HG02973 (cell line): ENCODE results near the gene ITGB5.

Experiments
- ATAC-seq: cut with Tn5 transposase; IDR thresholded peaks from one replicate; pipeline ENCODE4 v1.9.1; 2021; ENCODE audit warnings: moderate library complexity; ENCODE audit not compliant: unreplicated experiment

The ITGB5 gene

DNA sequence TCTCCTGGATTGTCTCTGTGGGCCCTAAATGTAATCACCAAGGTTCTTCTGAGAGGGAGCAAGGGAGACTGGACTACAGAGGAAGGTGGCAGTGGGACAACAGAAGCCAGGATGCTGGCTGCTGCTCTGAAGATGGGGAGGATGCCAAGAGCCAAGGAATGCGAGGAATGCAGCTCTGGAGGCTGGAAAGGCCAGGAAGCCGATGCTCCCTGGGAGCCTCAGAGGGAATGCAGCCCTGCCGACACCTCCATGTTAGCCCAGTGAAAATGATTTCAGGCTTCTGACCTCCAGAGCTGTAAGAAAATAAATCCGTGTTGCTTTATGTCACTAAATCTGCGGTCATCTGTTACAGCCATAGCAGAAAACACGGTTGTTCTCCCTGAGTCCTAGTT lies 112.8 kb downstream of the ITGB5 start:
- ATAC-seq, result no peak

DNA sequence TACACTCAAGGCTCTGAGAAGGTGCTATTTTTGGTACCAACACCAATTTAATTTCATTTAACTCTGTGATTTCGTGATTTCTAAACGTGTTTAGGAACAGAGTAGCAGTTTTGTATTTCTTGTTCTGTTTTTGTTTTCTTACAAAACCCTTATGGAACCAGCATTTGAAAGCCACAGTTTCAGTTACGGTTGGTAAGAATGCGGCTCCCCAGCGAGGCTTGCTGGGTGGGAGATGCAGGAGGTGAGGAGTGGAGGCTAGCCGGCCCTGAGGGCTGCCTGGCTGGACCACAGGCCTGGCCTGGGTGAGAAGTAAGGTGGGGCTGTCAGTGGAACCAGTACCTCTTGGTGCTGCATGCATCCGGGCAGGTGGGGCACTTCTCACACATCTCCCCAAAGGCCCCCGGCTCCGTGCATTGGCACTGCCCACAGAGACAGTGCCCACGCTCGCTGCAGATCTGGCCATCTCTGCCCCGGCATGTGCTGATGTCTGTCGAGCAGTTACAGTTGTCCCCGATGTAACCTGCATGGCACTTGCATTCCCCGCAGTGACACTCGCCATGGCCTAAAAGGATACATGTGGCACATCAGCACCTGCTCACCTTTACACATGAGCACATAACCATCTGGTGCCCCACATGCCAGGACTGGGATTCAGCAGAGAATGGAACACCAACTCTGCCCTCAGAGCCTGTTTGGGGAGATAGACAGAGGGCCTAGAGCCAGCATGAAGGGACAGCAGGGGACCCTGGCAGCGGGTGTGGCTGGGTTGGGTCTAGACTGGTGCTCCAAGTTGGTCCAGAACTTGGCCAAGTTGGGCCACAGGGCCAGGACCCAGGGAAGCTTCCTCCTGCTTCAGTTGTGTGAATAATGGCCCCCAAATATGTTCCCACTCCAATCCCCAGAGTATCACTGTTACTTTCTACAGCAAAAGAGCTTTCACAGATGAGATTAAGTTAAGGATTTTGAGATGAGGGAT lies 113.5 kb downstream of the ITGB5 start:
- no peak for ATAC-seq

DNA sequence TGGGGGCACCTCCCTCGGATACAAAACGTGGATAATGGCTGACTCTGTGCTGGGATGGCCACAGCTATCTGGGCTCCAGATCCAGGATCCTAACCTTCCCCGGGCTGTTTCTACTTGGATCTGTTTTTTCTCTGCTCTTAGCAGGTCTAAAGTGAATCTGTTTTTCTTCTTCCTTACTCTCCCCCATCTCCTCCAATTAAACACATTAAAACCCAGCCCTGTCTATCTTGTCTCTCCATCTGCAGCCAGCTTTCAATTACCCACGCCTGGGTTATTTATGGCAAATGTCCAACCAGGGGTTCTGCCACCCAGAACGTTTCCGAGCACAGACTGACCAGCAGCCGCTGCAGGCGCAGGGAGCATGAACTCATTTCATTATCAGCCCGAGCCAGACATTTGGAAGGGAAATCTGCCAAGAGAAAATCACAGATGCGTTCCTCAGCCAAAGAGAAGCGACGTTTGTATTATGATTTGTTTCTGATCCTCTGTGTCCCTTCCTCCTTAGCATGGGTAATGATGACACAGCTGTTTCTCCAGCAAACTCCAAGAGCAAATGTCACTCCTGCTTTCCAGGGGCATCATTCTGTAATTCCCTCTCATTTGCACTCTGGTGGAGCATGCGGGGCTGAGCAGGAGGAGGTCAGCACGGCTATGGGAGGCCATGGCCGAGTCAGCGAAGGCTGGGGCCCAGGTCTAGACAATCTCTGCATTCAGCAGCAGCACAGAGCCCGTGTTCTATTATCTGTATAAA lies 114.9 kb downstream of the ITGB5 start:
- ATAC-seq, result no peak

DNA sequence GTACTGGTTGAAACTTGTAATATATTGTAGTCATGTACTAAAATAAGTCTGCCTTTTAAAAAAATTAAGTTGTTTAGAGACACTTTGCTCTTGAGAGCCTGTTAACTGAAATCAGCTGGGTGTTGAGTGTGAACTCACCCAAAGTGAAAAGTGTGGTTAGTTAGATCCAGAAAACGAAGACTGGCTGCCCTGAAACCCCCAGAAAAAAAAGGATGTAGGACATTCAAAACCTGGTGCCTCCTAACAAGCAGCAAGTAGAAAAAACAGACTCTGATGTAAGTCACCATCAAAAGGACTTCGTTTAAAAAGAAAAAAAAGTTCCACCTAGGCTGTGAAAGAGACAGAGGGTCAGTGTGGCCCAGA lies 116.1 kb downstream of the ITGB5 start:
- ATAC-seq, result no peak

DNA sequence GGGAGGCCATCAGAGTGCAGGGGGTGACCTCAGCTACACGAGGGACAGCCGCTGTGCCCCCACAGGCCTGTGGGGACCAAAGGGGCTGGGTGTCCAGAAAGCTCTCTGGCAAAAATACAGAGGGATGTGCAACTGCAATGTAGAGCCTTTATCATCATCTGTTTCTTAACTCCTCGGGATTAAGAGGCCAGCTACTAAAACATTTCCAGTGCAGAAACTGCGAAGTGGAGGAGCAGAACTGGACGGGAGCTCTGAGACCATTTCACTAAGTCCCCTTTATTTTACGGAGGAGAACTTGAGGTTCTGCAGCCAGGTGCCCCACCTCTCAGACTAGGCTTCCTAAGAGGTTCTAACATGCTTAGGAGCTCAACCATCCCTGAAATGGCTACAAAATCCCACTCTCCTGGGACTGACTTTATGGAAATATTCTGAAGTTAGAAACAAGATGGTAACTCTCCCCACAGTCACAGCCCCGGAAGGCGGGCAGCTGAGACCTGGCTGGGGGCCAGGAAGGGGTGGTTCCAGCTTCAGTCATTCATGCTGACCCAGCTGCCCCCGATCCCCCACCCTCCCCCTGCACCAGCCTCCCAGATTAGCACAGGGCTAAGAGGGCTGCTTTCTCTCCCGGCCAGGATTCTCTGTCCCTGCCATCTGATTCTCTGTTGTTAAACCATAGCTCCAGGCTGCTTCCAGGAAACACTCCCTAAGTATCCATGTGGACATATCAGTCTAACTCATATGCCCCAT lies 116.7 kb downstream of the ITGB5 start:
- ATAC-seq, result no peak

DNA sequence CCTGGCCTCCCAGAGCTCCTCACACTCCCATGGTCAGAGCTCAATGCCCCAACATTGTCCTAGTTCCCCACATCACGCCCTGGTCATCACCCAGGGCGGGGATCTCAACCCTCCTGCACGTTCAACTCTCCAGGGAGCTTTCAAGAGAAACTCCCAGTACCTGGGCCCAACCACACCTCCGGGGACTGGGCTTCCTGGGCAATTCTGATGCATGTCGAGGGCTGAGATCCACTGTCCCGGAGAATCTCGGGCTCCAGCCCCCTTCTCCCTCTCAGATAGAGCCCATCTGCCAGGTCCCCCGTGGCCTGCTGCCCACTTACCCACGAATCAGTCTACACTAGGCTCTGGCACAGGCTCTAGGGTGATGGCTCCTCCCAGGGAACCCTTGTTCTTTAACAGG lies 117.7 kb downstream of the ITGB5 start:
- no peak for ATAC-seq

GRCh38 chr3:124768812-124769211 lies 118.4 kb downstream of the ITGB5 start:
- ATAC-seq, result no peak

DNA sequence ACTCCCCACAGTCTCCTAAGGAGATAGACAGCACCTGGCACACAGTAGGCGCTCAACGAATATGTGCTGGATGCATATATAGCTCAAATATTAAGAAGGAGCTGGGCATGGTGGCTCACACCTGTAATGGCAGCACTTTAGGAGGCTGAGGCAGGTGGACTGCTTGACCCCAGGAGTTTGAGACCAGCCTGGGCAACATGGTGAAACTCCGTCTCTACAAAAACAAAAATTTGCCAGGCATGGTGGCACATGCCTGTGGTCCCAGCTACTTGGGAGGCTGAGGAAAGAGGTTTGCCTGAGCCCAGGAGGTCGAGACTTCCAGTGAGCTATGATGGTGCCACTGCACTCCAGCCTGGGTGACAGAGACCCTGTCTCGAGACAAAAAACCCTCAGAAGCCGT lies 119.5 kb downstream of the ITGB5 start:
- ATAC-seq, result no peak

DNA sequence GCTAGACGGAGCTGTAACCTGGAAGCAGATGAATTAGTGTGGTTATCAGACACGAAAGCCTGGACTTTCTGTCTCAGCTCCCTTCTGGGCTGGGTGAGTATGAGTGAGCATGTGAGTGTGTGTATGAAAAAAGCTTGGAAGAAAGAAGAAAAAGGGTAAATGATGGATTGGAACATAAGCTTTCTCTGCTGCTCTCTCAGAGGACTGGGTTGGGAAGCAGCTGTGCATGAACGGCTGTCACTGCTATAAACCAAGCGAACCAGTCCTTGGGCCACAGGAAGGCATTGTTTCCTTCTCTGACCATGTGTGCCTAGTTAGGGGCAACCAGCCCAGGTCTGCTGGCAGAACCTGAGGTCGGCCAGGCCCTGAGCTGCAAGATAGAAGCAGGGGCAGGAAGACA lies 119.9 kb downstream of the ITGB5 start:
- ATAC-seq, result no peak

- ATAC-seq, result no peak
These were observed 120.8 kb downstream of the ITGB5 start for GRCh38 chr3:124766113-124767095.

DNA sequence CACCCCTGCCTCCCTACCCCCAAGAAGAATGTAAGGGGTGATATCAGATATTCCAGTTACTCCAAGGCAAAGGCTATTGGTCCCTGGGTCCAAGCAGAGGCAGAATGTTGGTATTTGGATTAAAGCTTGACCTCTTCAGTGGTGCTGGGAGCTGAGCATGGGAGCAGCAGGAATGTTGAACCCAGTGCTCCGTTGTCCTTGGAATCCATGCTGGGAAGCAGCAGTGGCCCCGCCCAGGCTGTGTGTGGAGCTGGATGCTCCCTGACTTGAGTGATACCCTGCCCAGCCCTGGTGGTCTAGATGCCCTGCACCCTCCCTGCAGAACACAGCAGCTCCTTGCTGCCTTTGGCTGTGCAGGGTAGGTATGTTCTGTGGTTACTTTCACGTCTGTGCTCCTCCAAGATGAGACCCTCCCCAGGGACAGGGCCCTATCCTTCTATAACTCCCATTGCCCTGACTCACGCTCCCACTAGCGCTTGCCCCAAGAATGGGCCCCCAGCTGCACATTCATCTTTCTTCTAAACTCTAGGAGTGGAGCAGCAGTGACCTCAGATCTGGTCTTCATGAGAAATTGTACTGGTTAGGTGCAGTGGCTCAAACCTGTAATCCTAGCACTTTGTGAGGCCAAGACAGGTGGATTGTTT lies 121.8 kb downstream of the ITGB5 start:
- no peak for ATAC-seq

- no peak for ATAC-seq
These were observed 122.4 kb downstream of the ITGB5 start for GRCh38 chr3:124764746-124765145.

GRCh38 chr3:124763644-124764358 lies 123.4 kb downstream of the ITGB5 start:
- no peak for ATAC-seq

GRCh38 chr3:124763206-124763605 lies 124.0 kb downstream of the ITGB5 start:
- ATAC-seq, result no peak

GRCh38 chr3:124762661-124763011 lies 124.5 kb downstream of the ITGB5 start:
- ATAC-seq, result no peak

- no peak for ATAC-seq
These were observed 125.1 kb downstream of the ITGB5 start for GRCh38 chr3:124761935-124762660.

- no peak for ATAC-seq
These were observed 125.8 kb downstream of the ITGB5 start for GRCh38 chr3:124761250-124761796.

GRCh38 chr3:124760601-124761000 lies 126.6 kb downstream of the ITGB5 start:
- ATAC-seq, result no peak
